ENCODE measurements around the gene CCT5.
"Not testable (repeated sequence)": the region's sequence is repeated elsewhere in the genome, so short reads cannot be mapped to it uniquely, and the experiment has no call there.

The CCT5 gene

DNA sequence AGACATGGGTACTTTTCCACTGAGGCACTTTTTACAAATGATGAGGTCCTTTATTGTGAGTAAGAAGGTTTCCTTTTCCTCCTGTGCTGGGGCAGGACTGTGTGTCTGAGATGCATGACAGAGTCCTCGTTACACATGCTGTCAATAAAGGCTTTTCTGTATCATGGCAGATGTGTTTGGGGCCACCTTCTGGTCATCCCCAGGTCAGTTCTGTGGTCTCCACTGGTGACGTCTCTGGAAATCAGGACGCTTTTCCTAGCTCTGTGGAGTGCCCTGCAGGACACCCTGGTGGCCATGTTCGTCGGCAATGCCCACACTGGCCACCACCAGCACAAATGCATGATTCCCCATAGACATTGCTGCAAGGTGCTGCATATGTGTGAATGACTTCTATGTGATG lies 54.9 kb downstream of the CCT5 start:
- DNase-seq = no peak

DNA sequence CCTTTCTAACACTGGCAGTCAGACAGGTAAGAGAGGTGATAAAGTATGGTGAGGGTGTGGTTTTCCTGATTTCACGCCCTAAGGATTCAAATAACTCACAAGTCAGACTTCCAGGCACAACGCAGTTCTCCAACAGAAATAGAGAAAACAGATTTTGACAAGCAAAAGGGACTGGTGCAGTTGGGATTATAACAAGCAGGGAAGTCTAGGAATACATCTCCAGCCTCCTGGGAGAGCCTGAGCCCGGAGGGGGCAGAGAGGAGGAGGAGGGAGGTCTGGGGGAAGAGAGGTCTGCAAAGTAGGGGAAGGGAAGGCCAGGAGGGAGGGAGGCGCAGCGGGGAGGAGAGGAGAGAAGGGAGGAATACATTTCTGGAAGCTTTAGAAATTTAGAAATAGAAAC lies 56.0 kb downstream of the CCT5 start:
- no peak for DNase-seq

DNA sequence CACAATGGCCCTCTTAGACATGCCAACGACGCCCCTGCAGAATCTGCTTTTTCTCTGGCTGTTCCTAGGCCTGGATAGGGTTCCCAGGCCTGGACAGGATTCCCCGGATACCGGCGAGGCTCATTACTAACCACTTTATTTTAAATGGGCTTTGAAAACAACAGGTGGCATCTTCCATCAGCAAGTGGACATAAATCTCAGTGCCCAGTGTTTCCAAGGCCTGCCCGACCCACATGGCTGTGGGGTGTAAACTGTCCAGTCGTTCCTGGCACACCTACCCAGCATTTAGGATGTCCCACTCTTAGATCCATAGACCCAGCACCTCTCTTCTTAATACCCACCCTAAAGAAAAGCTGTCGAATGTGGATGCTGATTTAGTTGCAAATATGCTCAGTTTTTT lies 56.7 kb downstream of the CCT5 start:
- no peak for DNase-seq

DNA sequence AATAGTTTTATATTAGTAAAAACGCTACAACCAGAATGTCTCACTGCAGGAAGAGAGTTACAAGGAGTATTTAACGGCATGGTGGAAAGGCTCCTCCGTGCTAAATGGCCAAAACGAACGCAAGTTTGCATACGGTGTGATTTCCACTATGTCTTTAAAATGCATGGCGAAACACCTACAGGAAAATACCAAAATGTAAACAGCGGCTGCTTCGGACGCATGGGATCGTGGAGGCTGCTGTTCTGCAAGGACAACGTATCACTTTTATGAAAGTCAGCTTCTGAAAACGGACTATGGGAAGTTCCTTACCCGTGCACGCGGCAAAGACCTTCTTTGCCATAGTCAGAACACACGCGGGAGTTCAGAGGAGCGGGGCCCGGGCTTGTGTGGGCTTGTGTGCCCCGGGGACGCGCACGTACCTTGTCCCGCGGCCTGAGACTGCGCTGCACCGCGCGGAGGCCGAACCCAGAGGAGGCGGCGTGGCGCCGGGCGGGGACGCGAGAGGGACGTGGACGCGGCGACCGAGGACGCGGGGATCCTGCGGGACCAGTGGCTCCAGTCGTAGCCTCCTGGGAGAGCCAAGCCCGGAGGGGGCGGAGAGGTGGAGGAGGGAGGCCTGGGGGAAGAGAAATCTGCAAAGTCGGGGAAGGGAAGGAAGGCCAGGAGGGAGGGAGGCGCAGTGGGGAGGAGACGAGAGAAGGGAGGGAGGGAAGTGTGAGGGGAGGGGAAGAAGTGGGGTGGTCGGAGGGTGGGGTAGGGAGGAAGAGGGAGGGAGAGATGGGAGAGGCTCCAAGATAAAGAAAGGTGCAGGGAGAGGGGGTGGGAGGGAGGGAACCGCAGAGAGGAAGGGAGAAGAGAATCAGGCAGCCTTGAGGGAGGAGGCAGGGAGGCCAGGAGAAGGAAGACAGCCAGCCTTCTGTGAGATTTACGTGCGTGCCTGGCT lies 57.4 kb downstream of the CCT5 start, which contains the start of gene CMBL:
Gene CMBL, minus strand, starts transcription at position 697 of the 943 bp plus-strand sequence. CDS start 17,140 bp downstream, outside the sequence.
- DNase-seq = peak in 3 of 6 experiments; percentile 6 to 32 (median 32)

DNA sequence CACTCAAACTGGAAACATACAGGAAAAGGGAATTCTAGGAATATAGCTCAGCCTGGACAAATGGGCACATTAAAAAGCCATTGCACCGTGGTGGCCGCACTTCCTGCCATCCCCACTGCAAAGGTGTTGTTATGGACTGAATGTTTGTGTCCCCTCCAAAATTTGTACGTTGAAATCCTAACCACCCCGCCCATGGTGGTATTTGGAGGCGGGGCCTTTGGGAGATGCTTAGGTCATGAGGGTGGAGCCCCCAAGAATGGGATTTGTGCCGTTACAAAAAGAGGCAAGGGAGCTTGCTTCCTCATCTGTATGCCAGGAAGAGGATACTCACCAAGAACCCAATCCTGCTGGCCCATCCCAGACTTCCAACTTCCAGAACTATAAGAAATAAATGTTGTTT lies 58.8 kb downstream of the CCT5 start:
- no peak for DNase-seq

DNA sequence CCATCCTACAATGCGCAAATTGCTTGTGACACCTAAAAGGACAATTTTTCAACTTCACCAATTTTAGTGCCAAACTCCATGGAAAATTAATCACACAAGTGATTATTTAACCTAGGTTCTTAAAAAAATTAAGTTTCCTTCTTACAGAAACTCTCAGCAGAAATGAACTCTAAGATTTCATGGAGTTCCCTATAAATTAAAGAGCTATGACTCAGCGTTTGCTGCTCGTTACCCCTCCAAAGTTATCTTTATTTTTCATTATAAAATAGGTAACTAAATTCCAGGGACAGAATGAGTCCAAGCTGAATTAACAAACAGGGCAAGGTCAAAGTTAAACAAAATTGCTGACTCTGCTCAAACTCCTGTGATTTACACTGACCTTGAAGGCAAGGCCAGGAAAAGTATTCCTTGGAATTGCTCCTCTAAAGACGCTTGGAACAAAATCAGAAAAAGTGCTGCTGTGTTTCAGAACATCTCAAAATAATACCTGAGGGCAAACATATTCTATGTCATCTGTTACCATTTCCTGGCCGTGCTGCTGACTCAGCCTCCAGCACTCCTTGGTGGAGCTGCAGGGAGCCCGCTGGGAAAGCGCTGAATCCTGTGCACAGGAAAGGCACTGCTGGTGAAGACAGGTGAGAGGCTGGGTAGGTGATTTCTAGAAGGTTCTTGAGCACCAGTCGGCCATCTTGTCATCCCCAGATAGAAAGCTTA lies 60.1 kb downstream of the CCT5 start:
- no peak for DNase-seq

DNA sequence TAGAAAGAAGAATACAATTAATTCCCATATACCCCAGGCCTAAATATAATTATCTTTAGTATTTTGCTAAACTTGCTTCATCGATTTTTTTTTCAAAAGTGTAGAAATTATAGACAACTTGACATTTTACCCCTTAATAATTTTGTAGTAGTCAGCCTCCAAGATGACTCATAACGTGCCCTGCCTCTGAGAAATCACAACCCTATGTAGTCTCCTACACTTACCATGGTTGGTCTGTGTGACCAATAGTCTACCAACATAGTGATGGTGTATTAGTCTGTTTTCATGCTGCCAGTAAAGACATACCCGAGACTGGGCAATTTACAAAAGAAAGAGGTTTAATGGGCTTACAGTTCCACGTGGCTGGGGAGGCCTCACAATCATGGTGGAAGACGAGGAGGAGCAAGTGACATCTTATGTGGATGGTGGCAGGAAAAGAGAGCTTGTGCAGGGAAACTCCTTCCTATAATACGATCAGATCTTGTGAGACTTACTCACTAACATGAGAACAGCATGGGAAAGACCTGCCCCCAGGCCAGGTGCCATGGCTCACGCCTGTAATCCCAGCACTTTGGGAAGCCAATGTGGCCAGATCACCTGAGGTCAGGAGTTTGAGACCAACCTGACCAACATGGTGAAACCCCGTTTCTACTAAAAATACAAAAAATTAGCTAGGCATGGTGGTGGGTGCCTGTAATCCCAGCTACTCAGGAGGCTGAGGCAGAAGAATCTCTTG lies 60.9 kb downstream of the CCT5 start:
- not testable (repeated sequence) for DNase-seq

DNA sequence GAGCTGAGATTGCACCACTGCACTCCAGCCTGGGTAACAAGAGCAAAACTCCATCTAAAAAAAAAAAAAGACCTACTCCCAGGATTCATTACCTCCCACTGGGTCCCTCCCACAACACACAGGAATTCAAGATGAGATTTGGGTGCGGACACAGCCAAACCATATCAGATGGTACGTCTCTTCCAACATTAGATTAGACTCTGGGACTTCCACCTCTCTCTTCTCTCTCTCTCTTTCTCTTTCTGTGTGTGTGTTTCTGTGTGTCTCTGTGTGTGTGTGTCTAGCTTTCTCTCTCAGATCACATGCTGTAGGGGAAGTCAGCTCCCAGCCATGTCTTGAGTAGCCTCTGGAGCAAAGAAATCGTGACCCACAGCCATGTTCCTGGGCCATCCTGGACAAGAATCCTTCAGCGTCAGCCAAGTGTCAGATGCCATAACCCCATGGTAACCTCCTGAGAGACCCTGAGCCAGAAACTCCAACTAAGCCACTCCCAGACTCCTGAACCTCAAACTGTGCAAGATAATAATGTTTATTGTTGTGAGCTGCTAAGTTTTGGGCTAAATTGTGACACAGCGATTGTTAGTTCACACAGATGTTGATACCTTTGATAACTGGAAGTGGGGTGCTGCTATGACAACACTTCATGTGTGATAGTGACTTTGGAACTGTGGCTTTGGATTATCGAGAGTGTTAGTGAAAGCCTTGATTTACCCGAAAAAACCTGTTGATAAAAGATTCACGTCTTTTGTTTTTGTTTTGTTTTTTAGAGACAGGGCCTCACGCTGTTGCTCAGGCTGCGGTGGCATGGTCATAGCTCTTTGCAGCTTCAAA lies 61.7 kb downstream of the CCT5 start:
- no peak for DNase-seq

DNA sequence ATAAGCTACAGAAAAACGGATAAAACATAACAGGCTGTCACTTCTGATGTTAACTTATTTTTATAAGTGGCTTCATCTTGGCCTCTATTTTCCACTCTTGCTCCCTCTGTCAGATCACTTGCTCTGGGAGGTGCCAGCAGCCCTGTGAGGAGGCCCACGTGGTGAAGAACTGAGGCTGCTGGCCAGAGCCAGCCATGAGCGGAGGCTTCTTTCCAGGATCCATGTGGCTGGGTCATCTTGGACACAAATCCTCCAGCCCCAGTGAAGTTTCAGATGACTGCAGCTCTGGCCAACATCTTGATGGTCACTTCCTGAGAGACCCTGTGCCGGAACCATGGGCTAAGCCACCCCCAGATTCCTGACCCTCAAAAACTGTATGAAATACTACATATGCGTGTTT lies 65.1 kb downstream of the CCT5 start:
- no peak for DNase-seq
